Brain microvascular endothelial cell (primary cell): ENCODE results near the gene TFR2.

Experiments
- DNase-seq: peaks from one replicate; pipeline ENCODE4 v3.0.0-alpha.2; 2020
- H3K27ac ChIP-seq: fragments of 250-450 bp; sonication (Bioruptor Pico); 2 replicates; pipeline ENCODE4 v1.5.1; 2020; ENCODE audit warnings: mild to moderate bottlenecking, moderate library complexity
- H3K27me3 ChIP-seq: fragments of 250-450 bp; sonication (Bioruptor Pico); replicated peaks from 2 replicates; pipeline ENCODE4 v1.5.1; 2020; ENCODE audit warnings: mild to moderate bottlenecking
- H3K36me3 ChIP-seq: fragments of 250-450 bp; sonication (Bioruptor Pico); replicated peaks from 2 replicates; pipeline ENCODE4 v1.5.1; 2020; ENCODE audit warnings: mild to moderate bottlenecking
- H3K4me3 ChIP-seq: 2 replicates; pipeline ENCODE4 v1.5.1; 2011; ENCODE audit warnings: low read depth, mild to moderate bottlenecking, control low read depth, low read length, moderate library complexity
- CTCF ChIP-seq: IDR thresholded peaks from 2 replicates; pipeline ENCODE4 v1.5.1; 2011; ENCODE audit warnings: low read depth, mild to moderate bottlenecking, moderate library complexity, low read length, control low read depth, inconsistent platforms; ENCODE audit errors: missing control alignments
- in situ Hi-C: cut with HindIII; loops from 2 replicates; pipeline ENCODE4 v1.10.0; 2017; ENCODE audit warnings: low sequenced_read_pairs, low pct_ligation_motif_present

Gene TFR2

GRCh38 chr7:100606313-100606712 is 35.0 kb downstream of the TFR2 start:
- in situ Hi-C loops: no loop called here
- H3K27ac ChIP-seq: no peak overlapping the region
- peaks cover 3% of the 10 kb centered on the region for H3K36me3 ChIP-seq
- H3K4me3 ChIP-seq: no peak overlapping the region
- no peak for DNase-seq
- H3K27me3 ChIP-seq: no peaks in the 10 kb centered on the region
- no peak for TF ChIP-seq CTCF

- no peak for DNase-seq
- Histone ChIP-seq H3K27me3 (no peaks in the 10 kb centered on the region), H3K27ac (no peak overlapping the region), H3K36me3 (peaks cover 3% of the 10 kb centered on the region), H3K4me3 (peak overlapping the region; percentile 55)
- TF ChIP-seq CTCF: no peak
- in situ Hi-C loops: no loop called here
Observed at GRCh38 chr7:100604976-100605911, 36.1 kb downstream of the TFR2 start.

- TF ChIP-seq CTCF: peak; percentile 63
- in situ Hi-C loops: no loop called here
- no peaks in the 10 kb centered on the region for H3K27me3 ChIP-seq
- H3K36me3 ChIP-seq: peaks cover 3% of the 10 kb centered on the region
- peak overlapping the region; percentile 82 for H3K4me3 ChIP-seq
- peak; percentile 33 for DNase-seq
- H3K27ac ChIP-seq: no peak overlapping the region
Observed at GRCh38 chr7:100604028-100604975, 37.0 kb downstream of the TFR2 start.

- in situ Hi-C loops: no loop called here
- no peak for DNase-seq
- Histone ChIP-seq H3K4me3 (peak overlapping the region; percentile 82), H3K27ac (no peak overlapping the region), H3K36me3 (peaks cover 3% of the 10 kb centered on the region), H3K27me3 (no peaks in the 10 kb centered on the region)
- no peak for TF ChIP-seq CTCF
Observed at GRCh38 chr7:100603726-100604027, 37.7 kb downstream of the TFR2 start.

- DNase-seq: peak; percentile 43
- Histone ChIP-seq H3K4me3 (peak overlapping the region; percentile 82), H3K36me3 (peaks cover 3% of the 10 kb centered on the region)
Observed at GRCh38 chr7:100602889-100603725, 38.2 kb downstream of the TFR2 start.

More at GRCh38 chr7:100602889-100603725, 38.2 kb downstream of the TFR2 start:
- TF ChIP-seq CTCF: no peak
- Histone ChIP-seq H3K27ac (peak overlapping the region; percentile 40), H3K27me3 (no peaks in the 10 kb centered on the region)
- in situ Hi-C loops: no loop called here
